ENCODE results near the gene AEBP1.

AEBP1 gene

GRCh38 chr7:44158096-44158872 lies 54.1 kb downstream of the AEBP1 start:
- no peak for DNase-seq

- DNase-seq, result no peak
Measured at GRCh38 chr7:44158873-44159631, 54.9 kb downstream of the AEBP1 start.

- no peak for DNase-seq
Measured at GRCh38 chr7:44159824-44160630, 55.9 kb downstream of the AEBP1 start.

GRCh38 chr7:44161371-44161770 lies 57.2 kb downstream of the AEBP1 start:
- DNase-seq, result no peak

- DNase-seq, result no peak
Measured at GRCh38 chr7:44162179-44162578, 58.0 kb downstream of the AEBP1 start.

GRCh38 chr7:44162785-44163395 lies 58.7 kb downstream of the AEBP1 start:
- DNase-seq, result no peak

GRCh38 chr7:44163591-44163990 lies 59.4 kb downstream of the AEBP1 start:
- no peak for DNase-seq

All from stimulated activated naive CD4-positive, alpha-beta T cell (primary cell).